HFFc6 (cell line): ENCODE results near the gene BOK. TPM values are rescaled to one million over a fixed set of nuclear protein-coding genes. Genes with fewer than 3 reads are reported as not detected.

Source experiments
- DNase-seq: peaks from one replicate; pipeline ENCODE4 v3.0.0-alpha.2; 2018
- H3K27ac Mint-ChIP-seq: 2 replicates; pipeline ENCODE4 v1.8.0; 2020; ENCODE audit warnings: mild to moderate bottlenecking, mixed read lengths
- H3K27me3 Mint-ChIP-seq: 2 replicates; pipeline ENCODE4 v1.8.0; 2021; ENCODE audit warnings: mild to moderate bottlenecking, moderate library complexity, mixed read lengths; ENCODE audit not compliant: insufficient read depth
- H3K36me3 Mint-ChIP-seq: 2 replicates; pipeline ENCODE4 v1.8.0; 2021; ENCODE audit warnings: low read depth, mixed read lengths
- H3K4me1 Mint-ChIP-seq: 2 replicates; pipeline ENCODE4 v1.8.0; 2020; ENCODE audit warnings: low read depth, mixed read lengths
- H3K4me3 Mint-ChIP-seq: 2 replicates; pipeline ENCODE4 v1.8.0; 2020; ENCODE audit warnings: mild to moderate bottlenecking, moderate library complexity, mixed read lengths
- H3K9me3 Mint-ChIP-seq: 2 replicates; pipeline ENCODE4 v1.8.0; 2020; ENCODE audit warnings: mild to moderate bottlenecking, mixed read lengths
- long read RNA-seq: library from polyadenylated mRNA; unstranded; transcript quantifications from one replicate; pipeline ENCODE4 v2.0.0, GENCODE V29; 2019
- total RNA-seq, 6 experiments: library from RNA; stranded (reverse); fragmentation: NEBNext Ultra II Directional; extraction: Animal tissue kit (Norgen Biotek cat#: 25700); gene quantifications; 2 replicates in 1 of 6; 3 replicates in 5 of 6; pipeline ENCODE4 v1.2.3, GENCODE V29; 2021
- TF ChIP-seq, protein P1 (sequence below): fragments of 200-600 bp; sonication (generic); IDR thresholded peaks from 2 replicates; pipeline ENCODE4 v1.5.0; 2021; ENCODE audit warnings: antibody characterized with exemption, mild to moderate bottlenecking

BOK gene, protein sequence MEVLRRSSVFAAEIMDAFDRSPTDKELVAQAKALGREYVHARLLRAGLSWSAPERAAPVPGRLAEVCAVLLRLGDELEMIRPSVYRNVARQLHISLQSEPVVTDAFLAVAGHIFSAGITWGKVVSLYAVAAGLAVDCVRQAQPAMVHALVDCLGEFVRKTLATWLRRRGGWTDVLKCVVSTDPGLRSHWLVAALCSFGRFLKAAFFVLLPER
- total RNA-seq = 10 to 100 TPM; 26.3 to 42.4 (median 29.1) TPM
- long read RNA-seq, transcript BOK-201 (5 exons, 2,657 nt) = major isoform, 5 of 45 reads
- long read RNA-seq, partial matches to known transcripts = 24 of 45 reads
- long read RNA-seq, other reads (novel, unspliced or antisense) = 16 of 45 reads

DNA sequence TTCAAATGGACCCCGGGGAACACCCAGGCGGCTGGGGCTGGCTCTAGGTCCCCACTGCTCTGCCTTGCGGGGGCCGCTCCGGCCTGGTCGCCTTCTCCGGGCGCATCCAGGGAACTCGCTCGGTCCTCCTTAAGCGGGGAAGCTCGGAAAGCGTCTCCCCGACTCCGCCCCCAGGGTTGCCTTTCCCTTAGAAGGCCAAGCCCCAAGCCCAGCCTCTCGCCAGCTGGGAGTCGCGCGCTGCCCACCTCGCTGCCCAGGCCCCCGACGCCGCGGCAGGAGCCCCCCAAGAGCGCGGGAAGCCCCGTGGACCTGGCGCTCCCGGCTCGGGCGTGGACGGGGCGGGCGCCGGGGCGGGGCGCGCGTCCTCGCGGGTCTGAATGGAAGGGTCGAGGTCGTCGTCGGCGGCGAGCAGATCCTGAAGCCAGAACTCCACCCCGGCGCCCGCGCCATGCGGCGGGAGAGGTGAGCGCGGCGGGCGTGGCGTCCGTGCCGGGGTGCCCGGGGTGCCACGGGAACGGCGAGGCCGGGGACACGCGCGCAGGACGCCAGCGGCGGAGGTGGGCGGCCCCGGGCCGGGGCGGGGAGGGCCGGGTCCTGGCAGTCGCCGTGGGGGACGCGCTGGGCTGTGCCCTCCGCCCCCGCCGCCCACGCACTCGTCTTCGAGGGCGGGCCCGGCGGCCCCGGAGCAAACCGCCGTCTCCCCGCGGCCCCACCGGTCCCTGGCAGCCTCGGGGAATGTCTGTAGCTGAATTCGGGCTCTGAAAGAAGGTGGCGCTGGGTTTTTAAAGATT, at the start of gene BOK:
Gene BOK, plus strand, starts transcription at position 214 of the 791 bp plus-strand sequence. CDS start 739 bp downstream, outside the sequence.
- Mint-ChIP-seq H3K9me3 (peaks cover 19% of the 10 kb centered on the region), H3K36me3 (no peaks in the 10 kb centered on the region), H3K27me3 (peaks cover 4% of the 10 kb centered on the region), H3K4me3 (peak within 1 kb of the TSS; percentile 90), H3K4me1 (peaks cover 29% of the 10 kb centered on the region), H3K27ac (peak within 1 kb of the TSS; percentile 32; the same call in 1 of the 2 replicates)
- peak; percentile 63 for DNase-seq
- TF ChIP-seq, protein P1, sequence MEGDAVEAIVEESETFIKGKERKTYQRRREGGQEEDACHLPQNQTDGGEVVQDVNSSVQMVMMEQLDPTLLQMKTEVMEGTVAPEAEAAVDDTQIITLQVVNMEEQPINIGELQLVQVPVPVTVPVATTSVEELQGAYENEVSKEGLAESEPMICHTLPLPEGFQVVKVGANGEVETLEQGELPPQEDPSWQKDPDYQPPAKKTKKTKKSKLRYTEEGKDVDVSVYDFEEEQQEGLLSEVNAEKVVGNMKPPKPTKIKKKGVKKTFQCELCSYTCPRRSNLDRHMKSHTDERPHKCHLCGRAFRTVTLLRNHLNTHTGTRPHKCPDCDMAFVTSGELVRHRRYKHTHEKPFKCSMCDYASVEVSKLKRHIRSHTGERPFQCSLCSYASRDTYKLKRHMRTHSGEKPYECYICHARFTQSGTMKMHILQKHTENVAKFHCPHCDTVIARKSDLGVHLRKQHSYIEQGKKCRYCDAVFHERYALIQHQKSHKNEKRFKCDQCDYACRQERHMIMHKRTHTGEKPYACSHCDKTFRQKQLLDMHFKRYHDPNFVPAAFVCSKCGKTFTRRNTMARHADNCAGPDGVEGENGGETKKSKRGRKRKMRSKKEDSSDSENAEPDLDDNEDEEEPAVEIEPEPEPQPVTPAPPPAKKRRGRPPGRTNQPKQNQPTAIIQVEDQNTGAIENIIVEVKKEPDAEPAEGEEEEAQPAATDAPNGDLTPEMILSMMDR = no peak

DNA sequence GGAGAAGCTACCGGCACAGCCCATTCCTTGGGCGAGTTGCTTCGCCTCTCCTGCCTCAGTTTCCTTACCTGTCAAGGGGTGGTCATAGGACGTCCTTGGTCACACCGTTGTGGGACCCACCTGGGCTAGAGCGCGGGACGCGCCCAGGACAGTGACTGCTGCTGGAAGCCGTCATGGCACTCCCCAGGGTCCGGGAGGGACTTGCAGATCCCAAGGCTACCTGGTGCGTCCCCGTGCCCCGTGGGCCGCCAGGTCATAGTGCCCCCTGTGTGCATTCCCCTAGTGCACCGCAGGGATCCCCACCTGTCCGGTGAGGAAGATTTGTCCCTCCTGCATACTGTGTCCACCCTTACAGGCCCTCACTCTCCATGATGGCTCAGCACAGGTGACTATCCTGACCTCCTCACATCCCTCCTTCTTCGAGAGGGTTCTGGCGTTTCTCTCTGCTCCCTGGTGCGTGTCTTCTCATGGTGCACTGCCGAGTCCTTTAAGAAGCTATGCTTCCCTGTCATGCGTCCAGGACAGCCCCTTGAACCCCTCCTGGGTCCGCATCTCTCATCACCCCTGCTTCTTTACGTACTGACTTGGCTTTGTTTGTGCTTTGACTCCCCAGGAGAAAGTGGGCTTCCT, 49.3 kb upstream of the BOK start:
- no peak for DNase-seq
- peaks cover 11% of the 10 kb centered on the region; the same call in 1 of the 2 replicates for H3K36me3 Mint-ChIP-seq
- no peaks in the 10 kb centered on the region for H3K9me3 Mint-ChIP-seq
- peak overlapping the region; percentile 37 for H3K27ac Mint-ChIP-seq
- TF ChIP-seq, protein P1 = no peak
- peaks cover 4% of the 10 kb centered on the region; the same call in 1 of the 2 replicates for H3K27me3 Mint-ChIP-seq
- peak overlapping the region; percentile 80 for H3K4me3 Mint-ChIP-seq
- H3K4me1 Mint-ChIP-seq = peaks cover 27% of the 10 kb centered on the region

DNA sequence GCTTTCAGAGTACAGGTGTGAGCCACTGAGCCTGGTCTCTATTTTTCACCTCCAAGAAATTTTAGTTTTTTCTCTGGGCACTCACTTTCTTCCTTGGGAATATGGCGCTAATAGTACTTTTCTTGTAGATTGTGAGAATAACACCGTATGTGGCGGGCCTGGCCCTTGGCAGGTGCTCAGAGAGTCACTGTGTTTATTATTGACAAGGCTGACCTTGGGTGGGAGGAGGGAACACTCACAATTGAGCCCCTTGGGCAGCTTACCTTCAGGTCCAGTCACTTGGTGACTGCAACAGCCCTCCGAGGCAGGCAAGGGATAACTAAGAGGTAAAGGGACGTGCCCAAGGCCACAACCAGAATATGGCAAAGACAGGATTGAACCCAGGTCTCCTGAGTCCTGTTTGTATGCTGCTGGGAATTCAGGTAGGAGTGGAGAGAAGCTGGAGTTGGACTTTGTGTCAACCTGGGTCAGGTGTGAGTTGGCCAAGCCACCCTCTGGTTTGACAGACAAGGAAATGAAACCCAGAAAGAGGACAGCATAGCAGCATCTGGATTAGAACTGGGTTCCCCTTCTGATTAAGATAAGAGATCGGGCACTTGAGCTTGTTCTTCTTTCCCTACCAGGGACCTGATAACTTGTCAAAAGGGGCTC, 47.3 kb upstream of the BOK start:
- peaks cover 4% of the 10 kb centered on the region; the same call in 1 of the 2 replicates for H3K27me3 Mint-ChIP-seq
- H3K9me3 Mint-ChIP-seq = no peaks in the 10 kb centered on the region; the same call in 1 of the 2 replicates
- TF ChIP-seq, protein P1 = no peak
- H3K4me1 Mint-ChIP-seq = peaks cover 31% of the 10 kb centered on the region
- H3K4me3 Mint-ChIP-seq = no peak overlapping the region
- peaks cover 6% of the 10 kb centered on the region; the same call in 1 of the 2 replicates for H3K36me3 Mint-ChIP-seq
- DNase-seq = no peak
- no peak overlapping the region for H3K27ac Mint-ChIP-seq

DNA sequence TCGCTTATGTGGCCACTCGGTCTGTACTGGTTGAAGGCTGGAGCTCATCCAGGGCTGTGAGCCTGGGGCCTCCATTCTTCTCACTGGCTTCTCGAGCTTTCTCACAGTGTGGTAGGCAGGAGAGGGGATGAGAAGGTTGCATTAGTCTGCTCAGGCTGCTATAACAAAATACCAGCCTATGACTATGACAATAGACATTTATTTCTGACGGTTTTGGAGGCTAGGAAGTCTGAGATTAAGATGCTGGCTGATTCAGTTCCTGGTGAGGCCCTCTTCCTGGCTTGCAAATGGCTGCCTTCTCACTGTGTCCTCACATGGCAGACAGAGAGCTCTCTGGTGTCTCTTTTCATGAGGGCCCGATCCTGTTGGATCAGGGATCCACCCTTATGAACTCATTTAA, 44.0 kb upstream of the BOK start:
- Mint-ChIP-seq H3K36me3 (peaks cover 6% of the 10 kb centered on the region; the same call in 1 of the 2 replicates), H3K27me3 (peaks cover 1% of the 10 kb centered on the region), H3K27ac (peak overlapping the region; percentile 80), H3K9me3 (peaks cover 6% of the 10 kb centered on the region), H3K4me1 (peaks cover 16% of the 10 kb centered on the region), H3K4me3 (no peak overlapping the region)
- peak; percentile 8 for DNase-seq
- TF ChIP-seq, protein P1 = no peak
